Smooth muscle cell (in vitro differentiated cells): Measurements from ENCODE around the gene OR6N1. TPM values are rescaled to one million over a fixed set of nuclear protein-coding genes. Genes with fewer than 3 reads are reported as not detected.

Experiments used
- DNase-seq: peaks from one replicate; lab custom pipeline; 2025; ENCODE audit not compliant: unreplicated experiment; lab: John Stamatoyannopoulos, UW
- H2AFZ ChIP-seq: fragments of 200-600 bp; sonication (generic); 2 replicates; pipeline ENCODE4 v1.6.0; 2016; ENCODE audit warnings: antibody characterized with exemption, low read depth, mild to moderate bottlenecking
- H3F3A ChIP-seq: fragments of 200-600 bp; sonication (generic); 2 replicates; pipeline ENCODE4 v1.6.0; 2017; ENCODE audit warnings: antibody characterized with exemption, low read depth
- H3K27ac ChIP-seq: fragments of 200-600 bp; sonication (generic); 2 replicates; pipeline ENCODE4 v1.5.1; 2016; ENCODE audit warnings: low read depth, mild to moderate bottlenecking
- H3K27me3 ChIP-seq: fragments of 200-600 bp; sonication (generic); 2 replicates; pipeline ENCODE4 v1.6.1; 2016; ENCODE audit warnings: low read depth, mild to moderate bottlenecking
- H3K36me3 ChIP-seq: fragments of 200-600 bp; sonication (generic); 2 replicates; pipeline ENCODE4 v1.5.1; 2016; ENCODE audit warnings: low read depth
- H3K4me1 ChIP-seq: fragments of 200-600 bp; sonication (generic); 2 replicates; pipeline ENCODE4 v1.5.1; 2016; ENCODE audit warnings: low read depth
- H3K4me2 ChIP-seq: fragments of 200-600 bp; sonication (generic); 2 replicates; pipeline ENCODE4 v1.6.0; 2016; ENCODE audit warnings: mild to moderate bottlenecking
- H3K4me3 ChIP-seq: fragments of 200-600 bp; sonication (generic); 2 replicates; pipeline ENCODE4 v1.5.1; 2016; ENCODE audit warnings: mild to moderate bottlenecking
- H3K79me2 ChIP-seq: fragments of 200-600 bp; sonication (generic); 2 replicates; pipeline ENCODE4 v1.6.0; 2016; ENCODE audit warnings: low read depth, mild to moderate bottlenecking
- H3K9ac ChIP-seq: fragments of 200-600 bp; sonication (generic); 2 replicates; pipeline ENCODE4 v1.6.0; 2016; ENCODE audit warnings: low read depth
- H3K9me3 ChIP-seq: fragments of 200-600 bp; sonication (generic); replicated peaks from 2 replicates; pipeline ENCODE4 v1.5.1; 2016; ENCODE audit warnings: low read depth
- H4K20me1 ChIP-seq: fragments of 200-600 bp; sonication (generic); 2 replicates; pipeline ENCODE4 v1.6.0; 2016; ENCODE audit warnings: low read depth
- CTCF ChIP-seq: fragments of 200-600 bp; sonication (generic); IDR thresholded peaks from 2 replicates; pipeline ENCODE4 v1.5.1; 2017; ENCODE audit warnings: borderline replicate concordance, mild to moderate bottlenecking, antibody characterized with exemption; ENCODE audit not compliant: insufficient read depth, poor library complexity, severe bottlenecking
- WGBS: methylation state at CpG from one replicate; pipeline ENCODE4 v1.1.7; 2016; ENCODE audit warnings: low lambda C conversion rate; 5-methylcytosine and 5-hydroxymethylcytosine counted together
- polyA plus RNA-seq: library from polyadenylated mRNA; unstranded; fragments of >200 nt; fragmentation: Nextera tagmentation; extraction: Ambion mirVana; gene quantifications from 2 replicates; pipeline ENCODE4 v1.2.1, GENCODE V29; 2016
- total RNA-seq: library from RNA; depleted of rRNA; stranded (reverse); fragments of >200 nt; gene quantifications from 2 replicates; pipeline ENCODE4 v1.2.3, GENCODE V29; 2014

The OR6N1 gene
- total and polyA plus RNA-seq, 2 experiments from 2014 or later: not detected

- WGBS: 67% methylated on average over 6 of the region's 6 CpGs
Measured at GRCh38 chr1:158806916-158807536, 35.0 kb upstream of the OR6N1 start.

GRCh38 chr1:158803678-158804077, 31.7 kb upstream of the OR6N1 start:
- no peaks in the 10 kb centered on the region for H4K20me1 ChIP-seq
- no peaks in the 10 kb centered on the region for H3K27me3 ChIP-seq
- no peak overlapping the region for H3K27ac ChIP-seq
- H2AFZ ChIP-seq: no peak overlapping the region
- no peak for TF ChIP-seq CTCF
- no peak overlapping the region for H3K4me3 ChIP-seq
- no peaks in the 10 kb centered on the region for H3K36me3 ChIP-seq
- H3F3A ChIP-seq: no peaks in the 10 kb centered on the region
- no peaks in the 10 kb centered on the region for H3K4me1 ChIP-seq
- H3K4me2 ChIP-seq: no peak overlapping the region
- H3K79me2 ChIP-seq: no peaks in the 10 kb centered on the region
- H3K9me3 ChIP-seq: no peaks in the 10 kb centered on the region
- no peak for DNase-seq
- no peak overlapping the region for H3K9ac ChIP-seq
- 97% methylated on average over 1 of the region's 1 CpG for whole genome bisulfite sequencing

More at GRCh38 chr1:158806916-158807536, 35.0 kb upstream of the OR6N1 start:
- Histone ChIP-seq H3K4me3 (no peak overlapping the region), H3F3A (no peaks in the 10 kb centered on the region), H2AFZ (no peak overlapping the region), H3K4me2 (peak overlapping the region; percentile 57), H3K4me1 (no peaks in the 10 kb centered on the region), H3K9me3 (no peaks in the 10 kb centered on the region), H3K79me2 (no peaks in the 10 kb centered on the region), H4K20me1 (no peaks in the 10 kb centered on the region), H3K27ac (no peak overlapping the region), H3K9ac (no peak overlapping the region), H3K36me3 (no peaks in the 10 kb centered on the region), H3K27me3 (no peaks in the 10 kb centered on the region)
- DNase-seq: no peak
- no peak for TF ChIP-seq CTCF

- H3K27me3 ChIP-seq: no peaks in the 10 kb centered on the region
- no peak overlapping the region for H3K27ac ChIP-seq
- no peaks in the 10 kb centered on the region for H4K20me1 ChIP-seq
- no peak for DNase-seq
- H3K4me3 ChIP-seq: no peak overlapping the region
- no peak for TF ChIP-seq CTCF
- H3K9ac ChIP-seq: no peak overlapping the region
- H3K79me2 ChIP-seq: no peaks in the 10 kb centered on the region
- H3K4me2 ChIP-seq: no peak overlapping the region
- H3K4me1 ChIP-seq: no peaks in the 10 kb centered on the region
- WGBS: 100% methylated on average over 1 of the region's 1 CpG
- no peak overlapping the region for H2AFZ ChIP-seq
- no peaks in the 10 kb centered on the region for H3K9me3 ChIP-seq
- no peaks in the 10 kb centered on the region for H3F3A ChIP-seq
- H3K36me3 ChIP-seq: no peaks in the 10 kb centered on the region
Measured at GRCh38 chr1:158801396-158801795, 29.4 kb upstream of the OR6N1 start.

GRCh38 chr1:158800526-158800925, 28.5 kb upstream of the OR6N1 start:
- 91% methylated on average over 2 of the region's 2 CpGs for WGBS
- no peak for TF ChIP-seq CTCF
- H3F3A ChIP-seq: no peaks in the 10 kb centered on the region

More at GRCh38 chr1:158800526-158800925, 28.5 kb upstream of the OR6N1 start:
- Histone ChIP-seq H2AFZ (no peak overlapping the region), H3K9ac (no peak overlapping the region), H3K36me3 (no peaks in the 10 kb centered on the region), H3K9me3 (no peaks in the 10 kb centered on the region), H3K27me3 (no peaks in the 10 kb centered on the region), H4K20me1 (no peaks in the 10 kb centered on the region), H3K79me2 (no peaks in the 10 kb centered on the region), H3K4me1 (no peaks in the 10 kb centered on the region), H3K4me2 (no peak overlapping the region), H3K4me3 (no peak overlapping the region), H3K27ac (no peak overlapping the region)
- DNase-seq: no peak
